B cell (primary cell): ENCODE results near the gene NTRK2. TPM values are rescaled to one million over a fixed set of nuclear protein-coding genes. Genes with fewer than 3 reads are reported as not detected.

Source experiments
- ATAC-seq: fragments of 200-7000 bp; cut with Tn5 transposase; one replicate; pipeline ENCODE4 v1.10.0; 2021; ENCODE audit warnings: low read depth, mild to moderate bottlenecking, moderate number of reproducible peaks, moderate library complexity
- CTCF ChIA-PET: fragments of 350-600 bp; sonication (Branson Sonifier 250); formaldehyde crosslinking; loops from one replicate; lab custom pipeline; 2021; ENCODE audit warnings: antibody characterized with exemption, inconsistent platforms; lab: Charles Lee
- POLR2A ChIA-PET: fragments of 350-600 bp; sonication (Branson Sonifier 250); formaldehyde crosslinking; loops from one replicate; lab custom pipeline; 2021; ENCODE audit warnings: antibody characterized with exemption; lab: Charles Lee
- DNase-seq: peaks from one replicate; pipeline ENCODE4 v3.0.0; 2013
- H2AFZ ChIP-seq: 2 replicates; pipeline ENCODE4 v1.6.1; 2012; ENCODE audit warnings: mild to moderate bottlenecking, low read depth, low read length; ENCODE audit not compliant: insufficient read depth, poor library complexity, severe bottlenecking
- H3K27ac ChIP-seq, 2 donors: 1 replicate in 1 of 2; 2 replicates in 1 of 2; pipeline ENCODE4 v1.5.1; 2012 to 2013; ENCODE audit warnings: low read length in 2 of 2, mild to moderate bottlenecking in 2 of 2, moderate library complexity in 1 of 2
- H3K27me3 ChIP-seq, 4 experiments: fragments of 200-600 bp in 1 of 4; sonication (generic) in 1 of 4; replicated peaks in 1 of 4; 1 replicate in 2 of 4; 2 replicates in 2 of 4; pipeline versions ENCODE4 v1.6.1 to v1.7.0; 2013 to 2016; ENCODE audit warnings: low read length in 3 of 4, mild to moderate bottlenecking in 2 of 4, mixed read lengths in 1 of 4, moderate library complexity in 1 of 4; ENCODE audit not compliant: insufficient read depth in 4 of 4, control insufficient read depth in 3 of 4; ENCODE audit errors: control extremely low read depth in 1 of 4
- H3K36me3 ChIP-seq, 2 experiments: replicated peaks in 1 of 2; 1 replicate in 1 of 2; 2 replicates in 1 of 2; pipeline versions ENCODE4 v1.6.1 to v1.7.1; 2013; ENCODE audit warnings: low read length in 1 of 2; ENCODE audit not compliant: insufficient read depth in 2 of 2, control insufficient read depth in 1 of 2; ENCODE audit errors: control extremely low read depth in 1 of 2, extremely low read depth in 1 of 2
- H3K4me1 ChIP-seq, 2 donors: fragments of 200-600 bp in 1 of 2; sonication (generic) in 1 of 2; 1 replicate in 1 of 2; 2 replicates in 1 of 2; pipeline versions ENCODE4 v1.5.1 to v1.6.1; 2013 to 2017; ENCODE audit warnings: low read length in 2 of 2; ENCODE audit not compliant: control insufficient read depth in 2 of 2, insufficient read depth in 2 of 2
- H3K4me2 ChIP-seq: replicated peaks from 2 replicates; pipeline ENCODE3; 2012; ENCODE audit warnings: mild to moderate bottlenecking, low read depth, low read length; ENCODE audit not compliant: poor library complexity, severe bottlenecking
- H3K4me3 ChIP-seq, 5 experiments: fragments of 200-600 bp in 1 of 5; sonication (generic) in 1 of 5; 1 replicate in 3 of 5; 2 replicates in 2 of 5; pipeline versions ENCODE4 v1.5.1 to v1.7.0; 2011 to 2016; ENCODE audit warnings: low read length in 4 of 5, mild to moderate bottlenecking in 4 of 5, low read depth in 2 of 5, control low read depth in 1 of 5, moderate library complexity in 1 of 5; ENCODE audit not compliant: insufficient read depth in 1 of 5; ENCODE audit errors: control extremely low read depth in 1 of 5, extremely low read depth in 1 of 5
- H3K79me2 ChIP-seq: fragments of 200-600 bp; sonication (generic); one replicate; pipeline ENCODE4 v1.6.0; 2016; ENCODE audit warnings: low read length; ENCODE audit not compliant: control insufficient read depth, insufficient read depth
- H3K9ac ChIP-seq: fragments of 200-600 bp; sonication (generic); 2 replicates; pipeline ENCODE4 v1.6.1; 2017; ENCODE audit warnings: mild to moderate bottlenecking, low read length, moderate library complexity
- H3K9me3 ChIP-seq, 3 donors: one replicate each; pipeline versions ENCODE4 v1.6.1 to v1.7.1; 2013; ENCODE audit warnings: low read length in 2 of 3; ENCODE audit not compliant: control insufficient read depth in 2 of 3, insufficient read depth in 1 of 3; ENCODE audit errors: control extremely low read depth in 1 of 3
- H4K20me1 ChIP-seq: 2 replicates; pipeline ENCODE4 v1.6.0; 2012; ENCODE audit warnings: mild to moderate bottlenecking, low read length; ENCODE audit not compliant: insufficient read depth, control insufficient read depth, poor library complexity, severe bottlenecking
- H3K27ac Mint-ChIP-seq: one replicate; pipeline ENCODE4 v1.8.0; 2021; ENCODE audit warnings: mixed read lengths
- H3K27me3 Mint-ChIP-seq: one replicate; pipeline ENCODE4 v1.8.0; 2021; ENCODE audit warnings: mixed read lengths
- H3K4me1 Mint-ChIP-seq: one replicate; pipeline ENCODE4 v1.8.0; 2021; ENCODE audit warnings: mixed read lengths
- H3K4me3 Mint-ChIP-seq: one replicate; pipeline ENCODE4 v1.8.0; 2021; ENCODE audit warnings: mixed read lengths
- H3K9me3 Mint-ChIP-seq: one replicate; pipeline ENCODE4 v1.8.0; 2022; ENCODE audit warnings: mixed read lengths; ENCODE audit not compliant: insufficient read depth
- CTCF ChIP-seq: fragments of 200-600 bp; IDR thresholded peaks from one replicate; pipeline ENCODE4 v1.8.0; 2022; ENCODE audit warnings: antibody characterized with exemption, mild to moderate bottlenecking
- EZH2 ChIP-seq: IDR thresholded peaks from 2 replicates; pipeline ENCODE4 v1.6.1; 2012; ENCODE audit warnings: borderline replicate concordance, low read depth, mild to moderate bottlenecking, moderate library complexity, low read length; ENCODE audit not compliant: insufficient read depth, poor library complexity, severe bottlenecking
- WGBS: methylation state at CpG from one replicate; pipeline ENCODE4 v1.1.5; 2013; ENCODE audit warnings: missing lambda C conversion rate; ENCODE audit not compliant: insufficient coverage; 5-methylcytosine and 5-hydroxymethylcytosine counted together
- intact Hi-C: fragments of 100-400 bp; cut with micrococcal nuclease; formaldehyde crosslinking; loops from one replicate; pipeline ENCODE4 v1.10.0; 2022
- polyA plus RNA-seq: library from polyadenylated mRNA; depleted of rRNA; stranded (reverse); fragments of >200 nt; gene quantifications from 2 replicates; pipeline ENCODE4 v1.2.3, GENCODE V29; 2012
- total RNA-seq, 2 donors: library from RNA; stranded (reverse); fragments of 120-200 nt in 1 of 2; gene quantifications; 1 replicate in 1 of 2; 2 replicates in 1 of 2; pipeline versions ENCODE4 v1.2.3 to v1.2.4, GENCODE V29; 2013 to 2022

Gene NTRK2
- total and polyA plus RNA-seq, 2 donors (not counting 1 experiment from before 2014, with no cell fraction given), result 0.03 to 0.10 TPM

GRCh38 chr9:84697509-84698114 is 28.1 kb downstream of the NTRK2 start:
- TF ChIP-seq EZH2 (no peak), CTCF (no peak)
- Histone ChIP-seq H3K27ac (no peak overlapping the region), H3K4me1 (no peaks in the 10 kb centered on the region), H3K4me2 (no peak overlapping the region), H2AFZ (no peak overlapping the region), H3K79me2 (no peaks in the 10 kb centered on the region), H3K4me3 (no peak overlapping the region), H3K36me3 (no peaks in the 10 kb centered on the region), H3K27me3 (no peaks in the 10 kb centered on the region), H3K9me3 (no peaks in the 10 kb centered on the region), H3K9ac (no peak overlapping the region), H4K20me1 (no peaks in the 10 kb centered on the region)
- H3K4me3 Mint-ChIP-seq, result no peak overlapping the region
- ChIA-PET CTCF (interaction anchor here (0.9 to 1.0 kb wide), 2 partner anchors 58 to 83 kb away, joined by 3 to 4 read pairs; no protein-coding TSS in a partner anchor), POLR2A (no interaction called here)
- no peaks in the 10 kb centered on the region for H3K27me3 Mint-ChIP-seq
- no peak overlapping the region for H3K27ac Mint-ChIP-seq
- no peaks in the 10 kb centered on the region for H3K9me3 Mint-ChIP-seq
- peak; percentile 26 for DNase-seq
- no peak for ATAC-seq
- WGBS, result 36% methylated on average over 3 of the region's 4 CpGs
- intact Hi-C loops, result no loop called here
- H3K4me1 Mint-ChIP-seq, result no peaks in the 10 kb centered on the region

- Histone ChIP-seq H3K27me3 (no peaks in the 10 kb centered on the region), H4K20me1 (no peaks in the 10 kb centered on the region), H2AFZ (no peak overlapping the region), H3K9ac (no peak overlapping the region), H3K4me1 (no peaks in the 10 kb centered on the region), H3K4me3 (no peak overlapping the region), H3K79me2 (no peaks in the 10 kb centered on the region), H3K27ac (no peak overlapping the region), H3K4me2 (no peak overlapping the region), H3K9me3 (no peaks in the 10 kb centered on the region), H3K36me3 (no peaks in the 10 kb centered on the region)
- CTCF ChIA-PET, result interaction anchor here (0.6 kb wide), 1 partner anchor 83 kb away, joined by 3 read pairs; no protein-coding TSS in a partner anchor
- DNase-seq (no peak), ATAC-seq (no peak)
- Mint-ChIP-seq H3K27me3 (no peaks in the 10 kb centered on the region), H3K27ac (no peak overlapping the region), H3K4me1 (no peaks in the 10 kb centered on the region), H3K4me3 (no peak overlapping the region), H3K9me3 (no peaks in the 10 kb centered on the region)
- TF ChIP-seq CTCF, result no peak
- TF ChIP-seq EZH2, result no peak
- WGBS, result no CpG with 5 or more reads among the region's 2 CpGs
- POLR2A ChIA-PET, result no interaction called here
- intact Hi-C loops, result no loop called here
These were observed 28.8 kb downstream of the NTRK2 start for GRCh38 chr9:84698323-84698722.
